NCI-H2196 treated with DMSO at 0.1 percent for 48 hours (cell line): ENCODE results near the gene BRINP2.

ENCODE experiments used
- DNase-seq: peaks from one replicate; lab custom pipeline; 2025; ENCODE audit not compliant: unreplicated experiment; lab: John Stamatoyannopoulos, UW

BRINP2 gene

DNA sequence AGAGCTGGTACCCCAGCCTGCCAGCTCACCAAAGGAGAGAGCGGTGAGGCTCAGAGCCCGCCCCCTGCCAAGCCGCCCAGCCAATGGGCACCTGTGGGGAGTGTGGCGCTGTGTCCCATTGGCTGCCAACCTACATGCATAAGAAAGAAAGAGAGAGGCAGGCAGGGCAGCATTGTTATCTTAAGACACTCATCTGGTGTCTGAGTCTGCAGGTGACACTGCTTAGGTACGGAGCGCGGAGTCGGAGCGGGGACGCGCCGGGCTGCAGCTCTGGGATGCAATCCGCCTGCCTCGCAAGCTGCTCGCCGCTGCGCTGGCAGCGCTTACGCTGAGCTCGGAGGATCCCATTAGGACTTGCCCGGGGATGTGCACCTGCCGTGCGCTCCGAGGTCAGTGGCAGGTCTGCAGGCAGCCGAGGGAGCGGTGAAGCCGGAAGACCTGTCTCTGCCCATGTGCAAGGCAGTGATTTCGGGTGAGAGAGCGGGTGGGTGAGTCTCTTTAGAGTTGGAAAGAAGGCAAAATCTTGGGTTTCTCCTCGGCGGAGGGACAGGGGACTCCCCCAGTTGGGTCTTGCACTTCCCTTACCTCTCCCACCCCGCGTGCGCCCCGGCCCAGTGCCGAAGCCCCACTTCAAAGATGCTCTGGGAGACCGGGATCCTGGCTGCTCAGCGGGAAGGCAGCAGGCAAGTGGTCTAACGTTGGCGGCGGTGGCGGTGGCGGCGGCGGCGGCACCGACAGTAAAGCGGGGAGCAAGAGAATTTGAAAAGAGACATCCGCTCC, at the start of gene BRINP2:
TSS of gene BRINP2 (plus strand) at position 203 of the 780 bp plus-strand sequence. CDS start 58,919 bp downstream, outside the sequence.
- DNase-seq = no peak

GRCh38 chr1:177122461-177123251, 48.1 kb upstream of the BRINP2 start:
- DNase-seq = no peak

DNA sequence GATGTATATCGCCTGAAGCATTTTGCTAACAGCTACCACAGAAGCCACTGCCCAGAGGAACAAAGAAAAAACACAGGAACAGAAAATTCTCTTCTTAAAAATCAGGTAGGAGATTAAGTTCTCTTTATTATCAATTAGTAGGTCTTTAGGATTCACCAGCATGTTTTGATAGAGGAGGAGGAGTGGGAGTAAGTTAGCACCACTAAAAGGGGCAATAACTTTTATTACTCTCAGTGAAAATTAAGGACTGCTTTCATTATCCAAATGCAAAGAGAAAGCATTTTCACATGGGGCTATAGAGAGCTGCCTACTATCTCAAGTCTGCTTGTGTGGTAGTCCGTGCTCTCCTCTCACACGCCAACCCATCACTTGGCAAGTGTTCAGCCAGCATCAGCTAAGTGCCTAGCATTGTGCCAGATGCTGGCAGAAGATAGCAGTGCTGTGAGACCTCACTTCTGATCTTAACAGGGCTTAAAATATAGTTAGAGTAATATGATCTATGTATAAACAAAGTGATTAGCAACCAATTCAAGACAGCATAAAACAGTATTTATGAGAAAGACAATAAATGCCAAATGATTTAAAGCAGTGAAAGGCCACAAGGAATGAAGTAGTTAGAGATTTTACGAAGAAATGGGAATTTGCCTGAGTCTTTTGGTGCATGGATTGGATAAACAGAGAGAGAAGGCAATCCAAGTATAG, 46.0 kb upstream of the BRINP2 start:
- no peak for DNase-seq

DNA sequence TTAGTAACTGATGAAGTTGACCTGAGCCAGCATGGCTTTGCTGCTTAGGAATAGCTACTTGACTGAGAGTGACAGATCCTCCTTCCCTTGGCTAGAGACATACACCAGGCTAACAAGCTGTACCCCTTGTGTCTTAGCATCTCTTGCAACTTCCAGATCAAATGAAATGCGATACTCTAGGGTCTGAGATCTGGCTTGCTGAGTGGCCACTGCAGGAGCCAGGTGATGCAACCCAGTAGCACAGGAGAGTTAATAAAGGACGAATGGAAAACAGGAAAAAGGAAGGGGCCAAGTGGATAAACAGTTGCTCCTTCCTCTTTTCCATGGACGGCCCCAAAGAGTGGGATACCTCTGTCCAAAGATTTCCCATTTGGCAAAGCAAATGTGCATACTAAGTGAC, 44.5 kb upstream of the BRINP2 start:
- DNase-seq = no peak

DNA sequence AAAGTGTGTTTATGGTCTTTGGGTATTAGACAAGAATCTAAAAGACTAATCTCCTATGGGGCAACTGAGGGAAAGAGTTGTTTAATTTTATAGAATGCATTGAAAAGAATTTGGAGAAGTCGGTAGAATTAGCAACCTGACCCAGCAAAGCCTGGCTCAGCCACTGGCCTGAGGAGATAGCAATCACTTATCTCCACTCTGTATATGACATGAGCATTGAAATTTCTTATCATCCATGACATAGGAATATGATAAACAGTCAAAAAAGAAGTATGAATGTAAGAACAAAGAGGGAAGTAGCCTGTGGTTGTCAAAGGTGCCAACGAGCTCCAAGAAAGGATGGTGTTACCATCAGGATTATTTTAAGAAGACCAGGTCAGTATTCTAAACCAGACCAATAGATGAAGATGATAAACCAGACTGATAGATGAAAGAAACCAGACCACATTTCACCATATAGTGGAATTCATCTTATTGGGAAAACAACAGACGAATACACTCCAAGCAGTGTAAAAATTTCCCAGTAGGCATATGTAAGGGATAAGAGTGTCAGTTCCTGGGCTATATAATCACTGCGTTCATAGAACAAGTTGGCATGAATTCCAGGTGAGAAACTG, 42.0 kb upstream of the BRINP2 start:
- DNase-seq = no peak

DNA sequence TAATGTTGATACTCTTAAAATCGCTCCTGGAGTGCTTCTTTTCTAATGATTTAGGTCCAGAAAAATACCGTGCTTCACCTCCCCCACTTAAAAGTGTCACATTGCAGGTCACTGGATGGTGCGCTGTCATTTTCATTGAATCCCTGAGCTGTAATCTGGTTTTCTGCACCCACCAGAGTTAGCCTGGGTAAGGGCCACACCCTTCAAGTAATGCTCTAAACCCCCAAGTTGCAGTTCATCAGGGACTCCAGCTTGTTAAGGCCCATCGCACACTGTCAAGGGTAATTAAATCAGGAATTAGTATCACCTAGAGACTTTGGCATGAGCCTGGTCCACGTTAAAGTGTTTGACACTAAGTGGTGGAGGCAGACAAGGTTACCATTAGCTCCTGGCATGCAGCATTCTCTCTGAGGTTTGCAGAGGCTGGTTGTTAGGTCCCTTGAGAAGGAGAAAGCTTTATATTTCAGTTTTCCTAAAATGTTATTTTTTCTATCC, 40.3 kb upstream of the BRINP2 start:
- DNase-seq = no peak

DNA sequence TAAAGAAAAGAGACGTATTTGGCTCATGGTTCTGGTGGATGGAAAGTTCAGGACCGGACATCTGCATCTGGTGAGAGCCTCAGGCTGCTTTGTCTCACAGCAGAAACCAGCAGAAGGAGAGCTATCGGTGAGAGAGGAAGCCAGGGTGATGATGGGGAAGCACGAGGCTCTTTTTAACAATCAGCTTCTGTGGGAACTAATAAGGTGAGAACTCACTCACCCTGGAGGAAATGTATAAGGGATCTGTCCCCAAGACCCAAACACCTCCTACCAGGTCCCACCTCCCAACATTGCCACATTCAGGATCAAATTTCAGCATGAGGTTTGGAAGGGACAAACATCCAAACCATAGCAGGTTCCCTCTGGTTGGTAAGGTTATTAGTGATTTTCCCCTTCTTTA, 39.0 kb upstream of the BRINP2 start:
- no peak for DNase-seq

- DNase-seq = no peak
Measured at GRCh38 chr1:177132141-177132540, 38.6 kb upstream of the BRINP2 start.

GRCh38 chr1:177133977-177134538, 36.7 kb upstream of the BRINP2 start:
- no peak for DNase-seq

DNA sequence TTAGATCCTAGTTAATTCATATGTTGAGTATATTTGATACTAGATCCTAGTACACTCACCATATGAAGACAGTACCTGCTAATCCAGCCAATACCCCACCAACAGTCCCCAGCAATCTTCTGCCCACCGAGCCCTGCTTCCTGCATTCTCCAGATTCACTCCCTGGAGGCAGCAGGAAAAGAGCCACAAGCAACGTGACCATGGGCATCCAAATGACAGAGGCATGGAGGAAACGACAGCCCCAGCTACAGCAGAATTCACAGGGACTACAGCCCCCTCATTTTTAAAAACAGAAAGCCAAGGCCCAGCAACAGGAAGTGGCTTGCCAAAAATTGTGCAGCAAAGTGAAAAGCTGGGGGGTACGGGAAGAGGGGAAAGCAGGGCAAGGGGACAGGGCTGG, 35.5 kb upstream of the BRINP2 start:
- DNase-seq = no peak

DNA sequence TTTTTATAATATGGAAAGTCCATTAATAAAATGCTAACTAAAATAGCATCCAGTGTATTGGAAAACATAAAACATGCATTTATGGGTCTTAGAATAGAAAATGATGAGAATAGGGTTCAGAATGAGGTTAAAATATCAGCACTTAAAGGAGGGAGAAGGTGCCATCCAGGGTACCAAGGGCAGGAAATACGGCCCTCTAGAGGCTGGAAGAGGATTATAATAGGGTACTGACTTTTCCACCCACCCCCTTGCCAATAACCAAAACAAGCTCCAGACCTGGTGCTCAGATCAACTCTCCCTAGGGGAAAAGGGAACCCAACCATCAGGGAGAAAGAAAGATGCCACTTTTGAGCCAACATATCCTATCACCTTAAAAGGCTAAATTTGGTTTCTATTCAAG, 32.9 kb upstream of the BRINP2 start:
- DNase-seq = no peak

DNA sequence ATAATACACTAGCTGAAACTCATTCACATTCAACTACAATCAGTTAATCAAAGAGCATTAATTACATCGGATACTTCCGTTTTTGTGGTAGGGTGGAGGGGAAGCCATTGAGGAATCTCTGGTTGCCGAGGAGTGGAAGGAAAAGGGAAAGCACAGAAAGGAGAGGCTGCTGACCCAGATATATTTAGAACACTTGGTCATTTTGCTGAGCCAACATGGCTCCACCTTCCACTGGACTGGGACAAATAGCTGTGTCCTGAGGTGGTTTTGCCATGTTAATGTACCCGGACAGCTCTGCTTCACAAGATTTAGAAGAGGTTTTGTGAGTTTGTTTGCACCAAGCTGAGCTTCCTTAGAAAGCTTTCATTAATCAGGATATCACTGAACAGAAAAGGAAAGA, 32.4 kb upstream of the BRINP2 start:
- DNase-seq = no peak

GRCh38 chr1:177142010-177142409, 28.7 kb upstream of the BRINP2 start:
- no peak for DNase-seq

DNA sequence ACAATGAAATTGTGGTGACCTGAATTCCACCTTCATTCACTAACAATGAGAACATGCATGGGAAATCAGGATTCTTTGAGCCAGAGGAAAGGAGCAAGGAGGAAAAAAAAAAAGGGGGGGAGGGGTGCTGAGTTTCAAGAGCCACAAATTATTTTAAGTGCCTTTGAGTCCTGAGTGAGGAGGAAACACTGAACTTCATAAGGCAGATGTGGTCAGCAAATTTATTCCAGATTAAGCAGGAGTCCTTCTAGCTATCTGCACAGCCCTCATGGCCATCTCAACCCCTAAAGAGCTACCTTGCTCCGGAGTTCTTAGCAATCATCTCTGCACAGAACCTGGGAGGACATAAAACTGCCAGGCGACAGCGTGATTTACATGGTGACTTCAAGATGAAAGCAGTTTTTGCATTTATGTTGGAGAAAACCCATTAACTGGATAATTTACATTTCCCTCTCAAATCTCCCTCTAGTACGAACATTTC, 27.9 kb upstream of the BRINP2 start:
- no peak for DNase-seq

GRCh38 chr1:177145106-177146070, 25.4 kb upstream of the BRINP2 start:
- no peak for DNase-seq

DNA sequence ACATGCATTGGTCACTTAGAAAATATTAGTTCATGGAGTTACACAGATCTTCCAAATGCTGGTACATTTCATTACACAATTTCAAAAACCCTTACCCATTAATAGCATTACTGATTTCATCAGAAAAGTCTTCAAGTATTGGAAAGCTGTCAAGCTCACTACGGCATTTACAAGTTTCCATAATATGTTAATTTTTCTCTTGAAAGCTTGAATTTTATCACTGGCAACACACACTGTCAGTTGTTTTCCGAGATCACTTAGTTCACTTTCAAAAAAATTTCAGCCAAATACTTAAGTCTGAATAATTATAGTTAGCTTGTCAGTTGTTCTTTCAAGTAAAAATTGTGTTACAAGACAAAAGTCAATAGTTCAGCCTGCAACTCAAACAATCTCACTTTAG, 24.3 kb upstream of the BRINP2 start:
- DNase-seq = no peak

GRCh38 chr1:177162243-177162642, 8.5 kb upstream of the BRINP2 start:
- DNase-seq = no peak

GRCh38 chr1:177163844-177164379, 6.8 kb upstream of the BRINP2 start:
- DNase-seq = no peak

DNA sequence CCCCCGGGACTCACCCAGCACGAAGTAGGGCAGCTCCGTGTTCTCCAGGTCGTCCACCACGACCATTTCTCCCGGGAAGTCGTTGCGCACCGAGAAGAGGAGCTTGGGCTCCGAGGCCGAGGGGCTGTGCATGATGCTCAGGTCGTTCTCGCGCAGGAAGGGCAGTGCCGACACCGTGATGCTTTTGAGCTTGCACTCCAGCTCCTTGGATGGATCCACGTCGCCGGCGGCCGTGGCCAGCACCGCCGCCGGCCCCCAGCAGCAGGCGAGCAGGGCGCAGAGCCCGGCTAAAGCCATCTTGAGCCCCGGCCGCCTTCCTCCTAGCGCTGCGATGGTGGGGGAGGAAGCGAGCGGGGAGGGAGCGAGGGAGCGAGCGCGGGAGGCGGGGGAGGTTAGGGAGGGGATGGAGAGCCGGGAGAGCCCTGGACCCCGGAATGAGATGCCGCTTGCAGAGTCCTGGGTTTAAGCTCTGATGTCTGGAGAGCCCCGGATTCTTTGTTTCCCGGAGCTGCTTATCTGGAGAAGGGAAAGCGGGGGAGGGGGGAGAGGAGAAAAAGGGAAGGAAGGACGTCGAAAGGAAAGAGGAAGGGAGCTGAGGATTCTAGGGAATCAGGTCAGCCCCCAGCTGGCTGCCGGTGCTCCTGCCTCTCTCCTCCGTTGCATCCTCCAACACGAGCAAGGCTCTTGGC, 6.2 kb upstream of the BRINP2 start, which contains the start of gene ASTN1:
TSS of gene ASTN1 (minus strand) at position 333 of the 689 bp plus-strand sequence. CDS start at position 297, 36 bp downstream.
- no peak for DNase-seq
